Uterus (tissue), 2 donors: ENCODE measurements around the gene CISH.

ENCODE experiments used
- POLR2A ChIP-seq, 2 donors: fragments of 450-650 bp; IDR thresholded peaks; one replicate each; pipeline ENCODE4 v1.6.1; 2016; ENCODE audit warnings: antibody characterized with exemption in 2 of 2, mild to moderate bottlenecking in 1 of 2, moderate library complexity in 1 of 2
- TF ChIP-seq, protein P1 (sequence below), 4 experiments: fragments of 200-600 bp in 2 of 4; fragments of 450-650 bp in 2 of 4; sonication (generic) in 2 of 4; IDR thresholded peaks; one replicate each; pipeline ENCODE4 v1.5.1; 2016 to 2019; ENCODE audit warnings: antibody characterized with exemption in 4 of 4, mild to moderate bottlenecking in 2 of 4, moderate library complexity in 1 of 4

- TF ChIP-seq POLR2A (IDR thresholded peaks at IDR 0.05) = no peak
- TF ChIP-seq, protein P1, sequence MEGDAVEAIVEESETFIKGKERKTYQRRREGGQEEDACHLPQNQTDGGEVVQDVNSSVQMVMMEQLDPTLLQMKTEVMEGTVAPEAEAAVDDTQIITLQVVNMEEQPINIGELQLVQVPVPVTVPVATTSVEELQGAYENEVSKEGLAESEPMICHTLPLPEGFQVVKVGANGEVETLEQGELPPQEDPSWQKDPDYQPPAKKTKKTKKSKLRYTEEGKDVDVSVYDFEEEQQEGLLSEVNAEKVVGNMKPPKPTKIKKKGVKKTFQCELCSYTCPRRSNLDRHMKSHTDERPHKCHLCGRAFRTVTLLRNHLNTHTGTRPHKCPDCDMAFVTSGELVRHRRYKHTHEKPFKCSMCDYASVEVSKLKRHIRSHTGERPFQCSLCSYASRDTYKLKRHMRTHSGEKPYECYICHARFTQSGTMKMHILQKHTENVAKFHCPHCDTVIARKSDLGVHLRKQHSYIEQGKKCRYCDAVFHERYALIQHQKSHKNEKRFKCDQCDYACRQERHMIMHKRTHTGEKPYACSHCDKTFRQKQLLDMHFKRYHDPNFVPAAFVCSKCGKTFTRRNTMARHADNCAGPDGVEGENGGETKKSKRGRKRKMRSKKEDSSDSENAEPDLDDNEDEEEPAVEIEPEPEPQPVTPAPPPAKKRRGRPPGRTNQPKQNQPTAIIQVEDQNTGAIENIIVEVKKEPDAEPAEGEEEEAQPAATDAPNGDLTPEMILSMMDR (IDR thresholded peaks at IDR 0.05) = no peak
Observed at GRCh38 chr3:50583897-50584296, 27.7 kb downstream of the CISH start.
